Thymus (tissue), 11 donors: ENCODE results near the gene LDLRAP1. TPM values are rescaled to one million over a fixed set of nuclear protein-coding genes. Genes with fewer than 3 reads are reported as not detected.
A peak's percentile ranks its signal among the peaks of the same experiment; 100 is the strongest.

ENCODE experiments used
- DNase-seq, 9 donors: peaks; one replicate each; pipeline ENCODE4 v3.0.0-alpha.2; 2013; ENCODE audit warnings: low spot score in 9 of 9, low read depth in 6 of 9, missing footprints in 1 of 9
- H3K27ac ChIP-seq, 2 donors: one replicate each; pipeline ENCODE4 v1.5.1; 2013; ENCODE audit warnings: control low read depth in 1 of 2, low read depth in 1 of 2, low read length in 1 of 2, mild to moderate bottlenecking in 1 of 2, moderate library complexity in 1 of 2
- H3K27me3 ChIP-seq, 2 donors: one replicate each; pipeline ENCODE4 v1.5.1; 2013; ENCODE audit warnings: low read length in 1 of 2; ENCODE audit not compliant: control insufficient read depth in 2 of 2, insufficient read depth in 1 of 2
- H3K36me3 ChIP-seq, 2 donors: one replicate each; pipeline ENCODE4 v1.5.1; 2013; ENCODE audit warnings: low read length in 1 of 2, mild to moderate bottlenecking in 1 of 2, moderate library complexity in 1 of 2; ENCODE audit not compliant: control insufficient read depth in 2 of 2, insufficient read depth in 2 of 2
- H3K4me1 ChIP-seq, 2 donors: one replicate each; pipeline ENCODE4 v1.5.1; 2013; ENCODE audit warnings: low read length in 2 of 2; ENCODE audit not compliant: control insufficient read depth in 2 of 2, insufficient read depth in 2 of 2
- H3K4me3 ChIP-seq, 2 donors: one replicate each; pipeline ENCODE4 v1.5.1; 2013; ENCODE audit warnings: low read length in 2 of 2, control low read depth in 1 of 2, mild to moderate bottlenecking in 1 of 2
- H3K9me3 ChIP-seq, 2 donors: one replicate each; pipeline ENCODE4 v1.5.1; 2013; ENCODE audit warnings: low read length in 1 of 2, mild to moderate bottlenecking in 1 of 2; ENCODE audit not compliant: control insufficient read depth in 2 of 2, insufficient read depth in 1 of 2
- WGBS: extraction: QIAGEN DNeasy Blood & Tissue Kit; methylation state at CpG from one replicate; pipeline ENCODE4 v1.1.7; 2013; 5-methylcytosine and 5-hydroxymethylcytosine counted together
- polyA plus RNA-seq: library from polyadenylated mRNA; stranded (reverse); fragments of 200-250 nt; gene quantifications from one replicate; pipeline ENCODE4 v1.2.3, GENCODE V29; 2013
- total RNA-seq: library from RNA; stranded (reverse); fragments of 120-200 nt; gene quantifications from one replicate; pipeline ENCODE4 v1.2.4, GENCODE V29; 2013
- donor health status: healthy.

The LDLRAP1 gene
- total and polyA plus RNA-seq, 2 donors, result 4.3 to 31.6 TPM

- no peak for DNase-seq
- H3K9me3 ChIP-seq, result peaks cover 0 to 6% of the 10 kb centered on the region in 2 donors
- H3K27ac ChIP-seq, result no peak overlapping the region
- H3K4me1 ChIP-seq, result peaks cover 16 to 48% of the 10 kb centered on the region in 2 donors
- H3K36me3 ChIP-seq, result peaks cover 0 to 4% of the 10 kb centered on the region in 2 donors
- 90% methylated on average over 11 of the region's 11 CpGs for WGBS
- H3K4me3 ChIP-seq, result no peak overlapping the region
- H3K27me3 ChIP-seq, result no peaks in the 10 kb centered on the region
Observed at GRCh38 chr1:25556132-25556670, 12.8 kb downstream of the LDLRAP1 start.

GRCh38 chr1:25556791-25557476, 13.5 kb downstream of the LDLRAP1 start:
- H3K4me3 ChIP-seq, result no peak overlapping the region
- H3K27ac ChIP-seq, result no peak overlapping the region
- H3K36me3 ChIP-seq, result peaks cover 0 to 4% of the 10 kb centered on the region in 2 donors

GRCh38 chr1:25557543-25557942, 14.1 kb downstream of the LDLRAP1 start:
- no peak overlapping the region for H3K27ac ChIP-seq
- H3K9me3 ChIP-seq, result peaks cover 0 to 6% of the 10 kb centered on the region in 2 donors
- no peak overlapping the region for H3K4me3 ChIP-seq
- H3K36me3 ChIP-seq, result peaks cover 0 to 4% of the 10 kb centered on the region in 2 donors
- peaks cover 27 to 48% of the 10 kb centered on the region in 2 donors for H3K4me1 ChIP-seq
- DNase-seq, result no peak
- no peaks in the 10 kb centered on the region for H3K27me3 ChIP-seq
- WGBS, result 93% methylated on average over 7 of the region's 7 CpGs

More at GRCh38 chr1:25556791-25557476, 13.5 kb downstream of the LDLRAP1 start:
- no peaks in the 10 kb centered on the region for H3K27me3 ChIP-seq
- H3K4me1 ChIP-seq, result peaks cover 23 to 48% of the 10 kb centered on the region in 2 donors
- WGBS, result 83% methylated on average over 10 of the region's 10 CpGs
- no peak for DNase-seq
- H3K9me3 ChIP-seq, result peaks cover 0 to 6% of the 10 kb centered on the region in 2 donors

GRCh38 chr1:25559031-25559430, 15.6 kb downstream of the LDLRAP1 start:
- Histone ChIP-seq H3K27ac (peak overlapping the region in 1 of 2 donors; percentile 9), H3K4me1 (peaks cover 32 to 60% of the 10 kb centered on the region in 2 donors), H3K36me3 (peaks cover 0 to 4% of the 10 kb centered on the region in 2 donors), H3K4me3 (no peak overlapping the region), H3K27me3 (no peaks in the 10 kb centered on the region), H3K9me3 (peaks cover 0 to 6% of the 10 kb centered on the region in 2 donors)
- whole genome bisulfite sequencing, result 70% methylated on average over 6 of the region's 6 CpGs
- DNase-seq, result no peak

- Histone ChIP-seq H3K27ac (peak overlapping the region; percentile 33 to 86), H3K27me3 (no peaks in the 10 kb centered on the region), H3K4me3 (no peak overlapping the region), H3K36me3 (peaks cover 0 to 4% of the 10 kb centered on the region in 2 donors), H3K9me3 (peaks cover 0 to 6% of the 10 kb centered on the region in 2 donors), H3K4me1 (peaks cover 38 to 70% of the 10 kb centered on the region in 2 donors)
- peak in 2 of 9 donors; percentile 35 to 61 for DNase-seq
- WGBS, result 32% methylated on average over 9 of the region's 9 CpGs
Observed at GRCh38 chr1:25560001-25560400, 16.6 kb downstream of the LDLRAP1 start.

- Histone ChIP-seq H3K9me3 (no peaks in the 10 kb centered on the region), H3K27ac (peak overlapping the region; percentile 33 to 86), H3K36me3 (peaks cover 0 to 4% of the 10 kb centered on the region in 2 donors), H3K4me1 (peaks cover 45 to 78% of the 10 kb centered on the region in 2 donors), H3K27me3 (no peaks in the 10 kb centered on the region), H3K4me3 (no peak overlapping the region)
- WGBS, result 92% methylated on average over 4 of the region's 4 CpGs
- no peak for DNase-seq
Observed at GRCh38 chr1:25560788-25561187, 17.4 kb downstream of the LDLRAP1 start.

GRCh38 chr1:25561421-25562100, 18.2 kb downstream of the LDLRAP1 start:
- Histone ChIP-seq H3K4me3 (no peak overlapping the region), H3K36me3 (peaks cover 0 to 4% of the 10 kb centered on the region in 2 donors), H3K27ac (peak overlapping the region; percentile 90 to 95), H3K4me1 (peaks cover 48 to 82% of the 10 kb centered on the region in 2 donors), H3K9me3 (peaks cover 0 to under 1% of the 10 kb centered on the region in 2 donors), H3K27me3 (no peaks in the 10 kb centered on the region)
- no peak for DNase-seq
- WGBS, result 71% methylated on average over 8 of the region's 8 CpGs

- H3K4me1 ChIP-seq, result peaks cover 49 to 86% of the 10 kb centered on the region in 2 donors
- peaks cover 0 to 2% of the 10 kb centered on the region in 2 donors for H3K27me3 ChIP-seq
- 45% methylated on average over 8 of the region's 8 CpGs for WGBS
- H3K27ac ChIP-seq, result peak overlapping the region; percentile 90 to 95
- DNase-seq, result peak; percentile 50 to 92 (median 70)
- H3K4me3 ChIP-seq, result no peak overlapping the region
- peaks cover 0 to 4% of the 10 kb centered on the region in 2 donors for H3K36me3 ChIP-seq
- H3K9me3 ChIP-seq, result peaks cover 0 to 4% of the 10 kb centered on the region in 2 donors
Observed at GRCh38 chr1:25562101-25562927, 18.9 kb downstream of the LDLRAP1 start.
